Cardiac septum (tissue), 1 donor: Measurements from ENCODE around the gene CDH26. TPM values are rescaled to one million over a fixed set of nuclear protein-coding genes. Genes with fewer than 3 reads are reported as not detected.

ENCODE experiments used
- DNase-seq: peaks from one replicate; pipeline ENCODE4 v3.0.0-alpha.2; 2020; ENCODE audit warnings: low spot score
- intact Hi-C: fragments of 100-400 bp; cut with DNase I; formaldehyde crosslinking; loops from one replicate; pipeline ENCODE4 v1.14.0; 2022
- total RNA-seq: library from RNA; stranded (reverse); fragmentation: NEBNext Ultra II Directional; extraction: Animal tissue kit (Norgen Biotek cat#: 25700); gene quantifications from one replicate; pipeline ENCODE4 v1.2.1, GENCODE V29; 2021
- donor health status: DM: no; HTN: no; CAD: no.

Gene CDH26
- total RNA-seq, 1 donor from 2014 or later = 0.54 TPM

- intact Hi-C loops = loop anchor here (5.0 kb wide), 1 partner anchor 1822 kb away; no protein-coding TSS in a partner anchor
Measured at GRCh38 chr20:60054716-60055634, 96.8 kb downstream of the CDH26 start.

GRCh38 chr20:60055740-60056139, 97.5 kb downstream of the CDH26 start:
- peak; percentile 93 for DNase-seq
- intact Hi-C loops = loop anchor here (5.0 kb wide), 1 partner anchor 1822 kb away; no protein-coding TSS in a partner anchor

More at GRCh38 chr20:60054716-60055634, 96.8 kb downstream of the CDH26 start:
- peak; percentile 83 for DNase-seq

GRCh38 chr20:60056407-60057122, 98.3 kb downstream of the CDH26 start:
- DNase-seq = no peak

GRCh38 chr20:60057123-60057865, 99.1 kb downstream of the CDH26 start:
- intact Hi-C loops = loop anchor here (5.0 kb wide), 1 partner anchor 1820 kb away; no protein-coding TSS in a partner anchor
- DNase-seq = peak; percentile 85

More at GRCh38 chr20:60056407-60057122, 98.3 kb downstream of the CDH26 start:
- intact Hi-C loops = loop anchor here (5.0 kb wide), 1 partner anchor 1821 kb away; no protein-coding TSS in a partner anchor

- peak; percentile 86 for DNase-seq
- intact Hi-C loops = loop anchor here (5.0 kb wide), 1 partner anchor 1819 kb away; no protein-coding TSS in a partner anchor
Measured at GRCh38 chr20:60057866-60058807, 99.9 kb downstream of the CDH26 start.

- intact Hi-C loops = loop anchor here (5.0 kb wide), 1 partner anchor 1818 kb away; no protein-coding TSS in a partner anchor
- no peak for DNase-seq
Measured at GRCh38 chr20:60058879-60059278, 100.7 kb downstream of the CDH26 start.

- intact Hi-C loops = loop anchor here (5.0 kb wide), 1 partner anchor 152 kb away; no protein-coding TSS in a partner anchor
- DNase-seq = no peak
Measured at GRCh38 chr20:60060006-60060557, 101.9 kb downstream of the CDH26 start.

GRCh38 chr20:60060593-60060992, 102.4 kb downstream of the CDH26 start:
- intact Hi-C loops = loop anchor here (5.0 kb wide), 1 partner anchor 152 kb away; no protein-coding TSS in a partner anchor
- DNase-seq = no peak

GRCh38 chr20:60062431-60063047, 104.3 kb downstream of the CDH26 start:
- DNase-seq = no peak
- intact Hi-C loops = loop anchor here (5.0 kb wide), 1 partner anchor 150 kb away; no protein-coding TSS in a partner anchor

- intact Hi-C loops = loop anchor here (5.0 kb wide), 1 partner anchor 149 kb away; no protein-coding TSS in a partner anchor
- no peak for DNase-seq
Measured at GRCh38 chr20:60063048-60063451, 104.8 kb downstream of the CDH26 start.

GRCh38 chr20:60063739-60064380, 105.6 kb downstream of the CDH26 start:
- intact Hi-C loops = loop anchor here (5.0 kb wide), 1 partner anchor 148 kb away; no protein-coding TSS in a partner anchor
- no peak for DNase-seq

Other genes starting within 250 kb of the CDH26 start
- 0.94 TPM for gene SYCP2, start 24.8 kb upstream of the CDH26 start, total RNA-seq
- gene PPP1R3D, start 18.1 kb upstream of the CDH26 start, total RNA-seq = 7.2 TPM
- gene FAM217B, start 18.0 kb upstream of the CDH26 start, total RNA-seq = 15.6 TPM